ENCODE results near the gene CPEB3. TPM values are rescaled to one million over a fixed set of nuclear protein-coding genes. Genes with fewer than 3 reads are reported as not detected.
"Not testable (repeated sequence)": the region's sequence is repeated elsewhere in the genome, so short reads cannot be mapped to it uniquely, and the experiment has no call there.

Gene CPEB3
- total RNA-seq, 1 donor from 2014 or later, result 1.9 TPM

GRCh38 chr10:92121686-92122492 is 169.0 kb downstream of the CPEB3 start:
- H3K9me3 Mint-ChIP-seq, result no peaks in the 10 kb centered on the region
- intact Hi-C loops (cut with micrococcal nuclease), result no loop called here
- DNase-seq (ENCODE audit: low spot score), result no peak
- no peak overlapping the region for H3K27ac Mint-ChIP-seq
- H3K36me3 Mint-ChIP-seq (ENCODE audit: low read depth), result no peaks in the 10 kb centered on the region
- no peaks in the 10 kb centered on the region for H3K27me3 Mint-ChIP-seq (ENCODE audit: low read depth)
- no peaks in the 10 kb centered on the region for H3K4me1 Mint-ChIP-seq (ENCODE audit: low read depth)
- H3K4me3 Mint-ChIP-seq (ENCODE audit: low read depth), result no peak overlapping the region

- H3K4me3 Mint-ChIP-seq (ENCODE audit: low read depth), result no peak overlapping the region
- no peak for DNase-seq (ENCODE audit: low spot score)
- H3K27me3 Mint-ChIP-seq (ENCODE audit: low read depth), result no peaks in the 10 kb centered on the region
- intact Hi-C loops (cut with micrococcal nuclease), result no loop called here
- H3K27ac Mint-ChIP-seq, result no peak overlapping the region
- no peaks in the 10 kb centered on the region for H3K4me1 Mint-ChIP-seq (ENCODE audit: low read depth)
- H3K9me3 Mint-ChIP-seq, result no peaks in the 10 kb centered on the region
- no peaks in the 10 kb centered on the region for H3K36me3 Mint-ChIP-seq (ENCODE audit: low read depth)
Observed at GRCh38 chr10:92119340-92119739, 171.5 kb downstream of the CPEB3 start.

- H3K9me3 Mint-ChIP-seq; DNase-seq (ENCODE audit: low spot score); H3K27me3 Mint-ChIP-seq (ENCODE audit: low read depth); H3K4me1 Mint-ChIP-seq (ENCODE audit: low read depth); H3K4me3 Mint-ChIP-seq (ENCODE audit: low read depth); intact Hi-C loops (cut with micrococcal nuclease); H3K36me3 Mint-ChIP-seq (ENCODE audit: low read depth); H3K27ac Mint-ChIP-seq: not testable (repeated sequence)
Observed at GRCh38 chr10:92114917-92115316, 176.0 kb downstream of the CPEB3 start.

- no peaks in the 10 kb centered on the region for H3K9me3 Mint-ChIP-seq
- no peak overlapping the region for H3K27ac Mint-ChIP-seq
- H3K4me1 Mint-ChIP-seq (ENCODE audit: low read depth), result no peaks in the 10 kb centered on the region
- no peak overlapping the region for H3K4me3 Mint-ChIP-seq (ENCODE audit: low read depth)
- no peaks in the 10 kb centered on the region for H3K27me3 Mint-ChIP-seq (ENCODE audit: low read depth)
- intact Hi-C loops (cut with micrococcal nuclease), result no loop called here
- H3K36me3 Mint-ChIP-seq (ENCODE audit: low read depth), result no peaks in the 10 kb centered on the region
- DNase-seq (ENCODE audit: low spot score), result no peak
Observed at GRCh38 chr10:92113911-92114600, 176.8 kb downstream of the CPEB3 start.

GRCh38 chr10:92112462-92112861 is 178.4 kb downstream of the CPEB3 start:
- Mint-ChIP-seq H3K9me3 (no peaks in the 10 kb centered on the region), H3K4me3 (ENCODE audit: low read depth) (no peak overlapping the region), H3K27ac (no peak overlapping the region), H3K36me3 (ENCODE audit: low read depth) (no peaks in the 10 kb centered on the region), H3K27me3 (ENCODE audit: low read depth) (no peaks in the 10 kb centered on the region), H3K4me1 (ENCODE audit: low read depth) (no peaks in the 10 kb centered on the region)
- intact Hi-C loops (cut with micrococcal nuclease), result no loop called here
- DNase-seq (ENCODE audit: low spot score), result no peak

- H3K27ac Mint-ChIP-seq, result no peak overlapping the region
- no peaks in the 10 kb centered on the region for H3K27me3 Mint-ChIP-seq (ENCODE audit: low read depth)
- H3K4me1 Mint-ChIP-seq (ENCODE audit: low read depth), result no peaks in the 10 kb centered on the region
- H3K9me3 Mint-ChIP-seq, result no peaks in the 10 kb centered on the region
- H3K36me3 Mint-ChIP-seq (ENCODE audit: low read depth), result no peaks in the 10 kb centered on the region
- intact Hi-C loops (cut with micrococcal nuclease), result no loop called here
- no peak for DNase-seq (ENCODE audit: low spot score)
- H3K4me3 Mint-ChIP-seq (ENCODE audit: low read depth), result no peak overlapping the region
Observed at GRCh38 chr10:92111336-92111939, 179.4 kb downstream of the CPEB3 start.

GRCh38 chr10:92110039-92110794 is 180.7 kb downstream of the CPEB3 start:
- intact Hi-C loops (cut with micrococcal nuclease), result no loop called here
- no peaks in the 10 kb centered on the region for H3K36me3 Mint-ChIP-seq (ENCODE audit: low read depth)
- no peaks in the 10 kb centered on the region for H3K4me1 Mint-ChIP-seq (ENCODE audit: low read depth)
- H3K9me3 Mint-ChIP-seq, result no peaks in the 10 kb centered on the region
- peaks cover 5% of the 10 kb centered on the region for H3K27me3 Mint-ChIP-seq (ENCODE audit: low read depth)
- no peak overlapping the region for H3K27ac Mint-ChIP-seq
- no peak overlapping the region for H3K4me3 Mint-ChIP-seq (ENCODE audit: low read depth)
- DNase-seq (ENCODE audit: low spot score), result no peak

GRCh38 chr10:92108747-92109146 is 182.1 kb downstream of the CPEB3 start:
- H3K27me3 Mint-ChIP-seq (ENCODE audit: low read depth), result peaks cover 5% of the 10 kb centered on the region
- H3K4me3 Mint-ChIP-seq (ENCODE audit: low read depth), result no peak overlapping the region
- DNase-seq (ENCODE audit: low spot score), result no peak
- intact Hi-C loops (cut with micrococcal nuclease), result no loop called here
- no peaks in the 10 kb centered on the region for H3K36me3 Mint-ChIP-seq (ENCODE audit: low read depth)
- H3K4me1 Mint-ChIP-seq (ENCODE audit: low read depth), result no peaks in the 10 kb centered on the region
- no peaks in the 10 kb centered on the region for H3K9me3 Mint-ChIP-seq
- no peak overlapping the region for H3K27ac Mint-ChIP-seq

- H3K4me1 Mint-ChIP-seq (ENCODE audit: low read depth), result no peaks in the 10 kb centered on the region
- peaks cover 5% of the 10 kb centered on the region for H3K27me3 Mint-ChIP-seq (ENCODE audit: low read depth)
- H3K4me3 Mint-ChIP-seq (ENCODE audit: low read depth), result no peak overlapping the region
- no peaks in the 10 kb centered on the region for H3K36me3 Mint-ChIP-seq (ENCODE audit: low read depth)
- no peak overlapping the region for H3K27ac Mint-ChIP-seq
- intact Hi-C loops (cut with micrococcal nuclease), result no loop called here
- no peak for DNase-seq (ENCODE audit: low spot score)
- H3K9me3 Mint-ChIP-seq, result no peaks in the 10 kb centered on the region
Observed at GRCh38 chr10:92108120-92108519, 182.8 kb downstream of the CPEB3 start.

- H3K27ac Mint-ChIP-seq, result no peak overlapping the region
- H3K27me3 Mint-ChIP-seq (ENCODE audit: low read depth), result peaks cover 5% of the 10 kb centered on the region
- intact Hi-C loops (cut with micrococcal nuclease), result loop anchor here (1.0 to 5.0 kb wide), 2 partner anchors 109 to 189 kb away; no protein-coding TSS in a partner anchor
- DNase-seq (ENCODE audit: low spot score), result no peak
- peaks cover 19% of the 10 kb centered on the region for H3K4me1 Mint-ChIP-seq (ENCODE audit: low read depth)
- no peaks in the 10 kb centered on the region for H3K9me3 Mint-ChIP-seq
- H3K36me3 Mint-ChIP-seq (ENCODE audit: low read depth), result no peaks in the 10 kb centered on the region
- no peak overlapping the region for H3K4me3 Mint-ChIP-seq (ENCODE audit: low read depth)
Observed at GRCh38 chr10:92103376-92104090, 187.3 kb downstream of the CPEB3 start.

- DNase-seq (ENCODE audit: low spot score), result no peak
- H3K36me3 Mint-ChIP-seq (ENCODE audit: low read depth), result no peaks in the 10 kb centered on the region
Observed at GRCh38 chr10:92102601-92103213, 188.2 kb downstream of the CPEB3 start.

GRCh38 chr10:92094960-92095359 is 195.9 kb downstream of the CPEB3 start:
- Mint-ChIP-seq H3K36me3 (ENCODE audit: low read depth) (no peaks in the 10 kb centered on the region), H3K4me3 (ENCODE audit: low read depth) (no peak overlapping the region), H3K27me3 (ENCODE audit: low read depth) (no peaks in the 10 kb centered on the region), H3K27ac (no peak overlapping the region), H3K9me3 (no peaks in the 10 kb centered on the region), H3K4me1 (ENCODE audit: low read depth) (peaks cover 2% of the 10 kb centered on the region)
- no peak for DNase-seq (ENCODE audit: low spot score)
- intact Hi-C loops (cut with micrococcal nuclease), result no loop called here

More at GRCh38 chr10:92102601-92103213, 188.2 kb downstream of the CPEB3 start:
- no peak overlapping the region for H3K27ac Mint-ChIP-seq
- peaks cover 5% of the 10 kb centered on the region for H3K27me3 Mint-ChIP-seq (ENCODE audit: low read depth)
- H3K9me3 Mint-ChIP-seq, result no peaks in the 10 kb centered on the region
- no peak overlapping the region for H3K4me3 Mint-ChIP-seq (ENCODE audit: low read depth)
- intact Hi-C loops (cut with micrococcal nuclease), result loop anchor here (1.0 to 5.0 kb wide), 2 partner anchors 110 to 190 kb away; no protein-coding TSS in a partner anchor
- peaks cover 19% of the 10 kb centered on the region for H3K4me1 Mint-ChIP-seq (ENCODE audit: low read depth)
